K562 (cell line): ENCODE results near the gene MYCBP. TPM values are rescaled to one million over a fixed set of nuclear protein-coding genes. Genes with fewer than 3 reads are reported as not detected.

Experiments
- HDGF ChIP-seq: fragments of 450-650 bp; IDR thresholded peaks from 2 replicates; pipeline ENCODE4 v1.6.1; 2016
- HEY1 ChIP-seq: fragments of 250-450 bp; sonication (Bioruptor Pico); IDR thresholded peaks from 2 replicates; pipeline ENCODE4 v1.5.0; 2020; ENCODE audit warnings: mild to moderate bottlenecking, moderate library complexity, borderline replicate concordance
- KLF13 ChIP-seq: fragments of 450-650 bp; IDR thresholded peaks from 2 replicates; pipeline ENCODE4 v1.6.1; 2016; ENCODE audit warnings: missing genetic modification characterization, low read depth, mild to moderate bottlenecking, missing compliant biosample characterization, moderate library complexity, borderline replicate concordance
- LEF1 ChIP-seq: fragments of 450-650 bp; IDR thresholded peaks from 2 replicates; pipeline ENCODE4 v1.6.1; 2016; ENCODE audit warnings: mild to moderate bottlenecking
- PCBP2 ChIP-seq: fragments of 200-400 bp; formaldehyde crosslinking; IDR thresholded peaks from 2 replicates; pipeline ENCODE4 v1.6.1; 2018; ENCODE audit warnings: low read length, low read depth, mild to moderate bottlenecking, moderate library complexity; ENCODE audit not compliant: poor library complexity, severe bottlenecking
- PTBP1 ChIP-seq: fragments of 200-400 bp; formaldehyde crosslinking; IDR thresholded peaks from 2 replicates; pipeline ENCODE4 v1.6.1; 2017; ENCODE audit warnings: low read depth, low read length
- PTTG1 ChIP-seq: fragments of 450-650 bp; IDR thresholded peaks from 2 replicates; pipeline ENCODE4 v1.6.1; 2016; ENCODE audit warnings: low read depth, mild to moderate bottlenecking, missing genetic modification characterization, missing compliant biosample characterization
- RCOR1 ChIP-seq, 2 experiments: IDR thresholded peaks; 2 replicates each; pipeline ENCODE4 v1.6.1; 2012; ENCODE audit warnings: low read depth in 2 of 2, low read length in 2 of 2, borderline replicate concordance in 1 of 2, improper control_type of control experiment in 1 of 2
- SAP30 ChIP-seq: fragments of 200-600 bp; sonication (generic); IDR thresholded peaks from 2 replicates; pipeline ENCODE4 v1.6.1; 2012; ENCODE audit warnings: borderline replicate concordance, low read depth, mild to moderate bottlenecking, moderate library complexity, low read length, control low read depth, inconsistent platforms; ENCODE audit not compliant: insufficient read depth, poor library complexity, severe bottlenecking
- TRIM24 ChIP-seq, 2 experiments: fragments of 450-650 bp; IDR thresholded peaks; 2 replicates each; pipeline ENCODE4 v1.6.1; 2016
- U2AF2 ChIP-seq: fragments of 200-400 bp; formaldehyde crosslinking; optimal IDR thresholded peaks from 2 replicates; pipeline ENCODE3; 2017; ENCODE audit warnings: low read depth, mild to moderate bottlenecking, low read length
- XRCC5 ChIP-seq: fragments of 200-400 bp; formaldehyde crosslinking; IDR thresholded peaks from 2 replicates; pipeline ENCODE4 v1.6.1; 2017; ENCODE audit warnings: low read depth, mild to moderate bottlenecking, low read length
- ZNF124 ChIP-seq: sonication (generic); formaldehyde crosslinking; IDR thresholded peaks from 2 replicates; pipeline ENCODE4 v1.8.1; 2022; ENCODE audit warnings: missing genetic modification reagents
- ZNF354B ChIP-seq: fragments of 250-450 bp; sonication (Bioruptor Pico); IDR thresholded peaks from 2 replicates; pipeline ENCODE4 v1.4.0; 2020
- ZNF695 ChIP-seq: fragments of 450-650 bp; formaldehyde crosslinking; IDR thresholded peaks from 2 replicates; pipeline ENCODE4 v1.4.0; 2020; ENCODE audit warnings: mild to moderate bottlenecking, moderate library complexity
- polyA plus RNA-seq, 8 experiments: library from polyadenylated mRNA; depleted of rRNA in 4 of 8; stranded (reverse) in 5 of 8; unstranded in 3 of 8; fragments of >200 nt; fragmentation: Nextera tagmentation in 2 of 8; fragmentation: Illumina TruSeq in 1 of 8; extraction: Ambion mirVana in 2 of 8; extraction: Trizol in 1 of 8; gene quantifications; 2 replicates each; pipeline versions ENCODE4 v1.2.1 to v1.2.3, GENCODE V29; 2011 to 2014; ENCODE audit warnings: inconsistent platforms in 1 of 8, missing spikeins in 1 of 8
- total RNA-seq, 7 experiments: library from RNA; depleted of rRNA in 6 of 7; stranded (reverse); fragments of >200 nt in 6 of 7; fragmentation: Illumina TruSeq in 2 of 7; extraction: Trizol in 2 of 7; gene quantifications; 2 replicates each; pipeline versions ENCODE4 v1.2.1 to v1.2.3, GENCODE V29; 2011 to 2021; ENCODE audit warnings: low replicate concordance in 1 of 7
- TF ChIP-seq, protein P1 (sequence below): fragments of 450-650 bp; IDR thresholded peaks from 2 replicates; pipeline ENCODE4 v1.6.1; 2016; ENCODE audit warnings: borderline replicate concordance
- TF ChIP-seq, protein P2 (sequence below): fragments of 250-450 bp; sonication (Bioruptor Pico); IDR thresholded peaks from 2 replicates; pipeline ENCODE4 v1.4.0; 2020
- TF ChIP-seq, protein P3 (sequence below): fragments of 450-650 bp; IDR thresholded peaks from 2 replicates; pipeline ENCODE4 v1.6.1; 2017; ENCODE audit warnings: antibody characterized with exemption, mild to moderate bottlenecking
- TF ChIP-seq, protein P4 (sequence below): fragments of 450-650 bp; IDR thresholded peaks from 2 replicates; pipeline ENCODE4 v1.6.1; 2016; ENCODE audit warnings: antibody characterized with exemption

The MYCBP gene
- total and polyA plus RNA-seq, 9 of the 15 experiments (the other 6 are each of a cell fraction or from before 2014, with no cell fraction given), result 32.3 to 253 (median 72.9) TPM

DNA sequence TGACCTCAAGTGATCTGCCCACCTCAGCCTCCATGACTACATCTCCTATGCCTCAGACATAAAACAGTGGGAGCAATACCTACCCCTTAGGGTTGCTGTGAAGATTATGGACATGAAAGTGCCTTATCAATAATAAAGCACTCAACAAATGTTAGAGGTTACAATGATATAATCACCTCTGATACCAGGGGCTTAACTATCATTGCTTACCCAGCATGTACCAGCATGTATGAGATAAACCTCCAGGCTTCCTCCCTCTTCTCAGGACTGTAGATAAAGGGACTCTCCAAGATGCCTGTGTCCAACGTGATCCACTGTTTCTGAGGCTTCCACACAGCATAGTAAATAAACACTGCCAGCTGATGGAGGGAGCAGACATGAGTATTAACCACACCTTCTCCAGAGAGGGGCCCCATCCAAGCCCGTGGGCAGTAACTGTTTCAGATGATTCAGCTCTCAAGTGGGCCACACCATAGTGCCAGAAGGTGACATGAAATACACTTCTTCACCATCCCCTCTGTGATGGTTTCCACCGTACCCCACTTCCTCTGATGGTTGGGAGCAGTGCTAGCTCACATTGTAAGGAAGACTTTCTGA lies 42.3 kb upstream of the MYCBP start (continued):
- TF ChIP-seq PCBP2 (no peak), TRIM24 (IDR thresholded peaks at IDR 0.05) (peak; percentile 86 to 94), RCOR1 (IDR thresholded peaks at IDR 0.05; ENCODE audit: borderline replicate concordance in 1 of 2, low read depth in 2 of 2, low read length in 2 of 2) (peak; percentile 81 to 97; a peak in 3 of 4 replicates), HEY1 (CRISPR knock-in tag) (no peak), PTTG1 (tag) (no peak), KLF13 (tag) (no peak), SAP30 (peak; percentile 55), ZNF354B (no peak), U2AF2 (no peak), LEF1 (peak; percentile 85), XRCC5 (no peak), ZNF124 (CRISPR knock-in tag) (no peak), HDGF (no peak), ZNF695 (CRISPR knock-in tag) (no peak), PTBP1 (no peak)
- TF ChIP-seq, protein P1, sequence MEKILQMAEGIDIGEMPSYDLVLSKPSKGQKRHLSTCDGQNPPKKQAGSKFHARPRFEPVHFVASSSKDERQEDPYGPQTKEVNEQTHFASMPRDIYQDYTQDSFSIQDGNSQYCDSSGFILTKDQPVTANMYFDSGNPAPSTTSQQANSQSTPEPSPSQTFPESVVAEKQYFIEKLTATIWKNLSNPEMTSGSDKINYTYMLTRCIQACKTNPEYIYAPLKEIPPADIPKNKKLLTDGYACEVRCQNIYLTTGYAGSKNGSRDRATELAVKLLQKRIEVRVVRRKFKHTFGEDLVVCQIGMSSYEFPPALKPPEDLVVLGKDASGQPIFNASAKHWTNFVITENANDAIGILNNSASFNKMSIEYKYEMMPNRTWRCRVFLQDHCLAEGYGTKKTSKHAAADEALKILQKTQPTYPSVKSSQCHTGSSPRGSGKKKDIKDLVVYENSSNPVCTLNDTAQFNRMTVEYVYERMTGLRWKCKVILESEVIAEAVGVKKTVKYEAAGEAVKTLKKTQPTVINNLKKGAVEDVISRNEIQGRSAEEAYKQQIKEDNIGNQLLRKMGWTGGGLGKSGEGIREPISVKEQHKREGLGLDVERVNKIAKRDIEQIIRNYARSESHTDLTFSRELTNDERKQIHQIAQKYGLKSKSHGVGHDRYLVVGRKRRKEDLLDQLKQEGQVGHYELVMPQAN, result no peak
- TF ChIP-seq, protein P2, sequence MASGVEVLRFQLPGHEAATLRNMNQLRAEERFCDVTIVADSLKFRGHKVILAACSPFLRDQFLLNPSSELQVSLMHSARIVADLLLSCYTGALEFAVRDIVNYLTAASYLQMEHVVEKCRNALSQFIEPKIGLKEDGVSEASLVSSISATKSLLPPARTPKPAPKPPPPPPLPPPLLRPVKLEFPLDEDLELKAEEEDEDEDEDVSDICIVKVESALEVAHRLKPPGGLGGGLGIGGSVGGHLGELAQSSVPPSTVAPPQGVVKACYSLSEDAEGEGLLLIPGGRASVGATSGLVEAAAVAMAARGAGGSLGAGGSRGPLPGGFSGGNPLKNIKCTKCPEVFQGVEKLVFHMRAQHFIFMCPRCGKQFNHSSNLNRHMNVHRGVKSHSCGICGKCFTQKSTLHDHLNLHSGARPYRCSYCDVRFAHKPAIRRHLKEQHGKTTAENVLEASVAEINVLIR (CRISPR knock-in tag), result no peak
- TF ChIP-seq, protein P3, sequence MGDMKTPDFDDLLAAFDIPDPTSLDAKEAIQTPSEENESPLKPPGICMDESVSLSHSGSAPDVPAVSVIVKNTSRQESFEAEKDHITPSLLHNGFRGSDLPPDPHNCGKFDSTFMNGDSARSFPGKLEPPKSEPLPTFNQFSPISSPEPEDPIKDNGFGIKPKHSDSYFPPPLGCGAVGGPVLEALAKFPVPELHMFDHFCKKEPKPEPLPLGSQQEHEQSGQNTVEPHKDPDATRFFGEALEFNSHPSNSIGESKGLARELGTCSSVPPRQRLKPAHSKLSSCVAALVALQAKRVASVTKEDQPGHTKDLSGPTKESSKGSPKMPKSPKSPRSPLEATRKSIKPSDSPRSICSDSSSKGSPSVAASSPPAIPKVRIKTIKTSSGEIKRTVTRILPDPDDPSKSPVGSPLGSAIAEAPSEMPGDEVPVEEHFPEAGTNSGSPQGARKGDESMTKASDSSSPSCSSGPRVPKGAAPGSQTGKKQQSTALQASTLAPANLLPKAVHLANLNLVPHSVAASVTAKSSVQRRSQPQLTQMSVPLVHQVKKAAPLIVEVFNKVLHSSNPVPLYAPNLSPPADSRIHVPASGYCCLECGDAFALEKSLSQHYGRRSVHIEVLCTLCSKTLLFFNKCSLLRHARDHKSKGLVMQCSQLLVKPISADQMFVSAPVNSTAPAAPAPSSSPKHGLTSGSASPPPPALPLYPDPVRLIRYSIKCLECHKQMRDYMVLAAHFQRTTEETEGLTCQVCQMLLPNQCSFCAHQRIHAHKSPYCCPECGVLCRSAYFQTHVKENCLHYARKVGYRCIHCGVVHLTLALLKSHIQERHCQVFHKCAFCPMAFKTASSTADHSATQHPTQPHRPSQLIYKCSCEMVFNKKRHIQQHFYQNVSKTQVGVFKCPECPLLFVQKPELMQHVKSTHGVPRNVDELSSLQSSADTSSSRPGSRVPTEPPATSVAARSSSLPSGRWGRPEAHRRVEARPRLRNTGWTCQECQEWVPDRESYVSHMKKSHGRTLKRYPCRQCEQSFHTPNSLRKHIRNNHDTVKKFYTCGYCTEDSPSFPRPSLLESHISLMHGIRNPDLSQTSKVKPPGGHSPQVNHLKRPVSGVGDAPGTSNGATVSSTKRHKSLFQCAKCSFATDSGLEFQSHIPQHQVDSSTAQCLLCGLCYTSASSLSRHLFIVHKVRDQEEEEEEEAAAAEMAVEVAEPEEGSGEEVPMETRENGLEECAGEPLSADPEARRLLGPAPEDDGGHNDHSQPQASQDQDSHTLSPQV, result peak; percentile 41; the same call in 1 of the 2 replicates
- TF ChIP-seq, protein P4, sequence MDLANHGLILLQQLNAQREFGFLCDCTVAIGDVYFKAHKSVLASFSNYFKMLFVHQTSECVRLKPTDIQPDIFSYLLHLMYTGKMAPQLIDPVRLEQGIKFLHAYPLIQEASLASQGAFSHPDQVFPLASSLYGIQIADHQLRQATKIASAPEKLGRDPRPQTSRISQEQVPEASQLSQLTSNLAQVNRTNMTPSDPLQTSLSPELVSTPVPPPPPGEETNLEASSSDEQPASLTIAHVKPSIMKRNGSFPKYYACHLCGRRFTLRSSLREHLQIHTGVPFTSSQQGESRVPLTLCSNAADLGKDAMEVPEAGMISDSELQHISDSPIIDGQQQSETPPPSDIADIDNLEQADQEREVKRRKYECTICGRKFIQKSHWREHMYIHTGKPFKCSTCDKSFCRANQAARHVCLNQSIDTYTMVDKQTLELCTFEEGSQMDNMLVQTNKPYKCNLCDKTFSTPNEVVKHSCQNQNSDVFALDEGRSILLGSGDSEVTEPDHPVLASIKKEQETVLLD, result no peak
